HG02943 (cell line): ENCODE results near the gene PLD3.
A peak's percentile ranks its signal among the peaks of the same experiment; 100 is the strongest.

Experiments used
- ATAC-seq: cut with Tn5 transposase; IDR thresholded peaks from one replicate; pipeline ENCODE4 v1.9.1; 2021; ENCODE audit warnings: mild to moderate bottlenecking, low read depth, moderate library complexity; ENCODE audit not compliant: unreplicated experiment

PLD3 gene

DNA sequence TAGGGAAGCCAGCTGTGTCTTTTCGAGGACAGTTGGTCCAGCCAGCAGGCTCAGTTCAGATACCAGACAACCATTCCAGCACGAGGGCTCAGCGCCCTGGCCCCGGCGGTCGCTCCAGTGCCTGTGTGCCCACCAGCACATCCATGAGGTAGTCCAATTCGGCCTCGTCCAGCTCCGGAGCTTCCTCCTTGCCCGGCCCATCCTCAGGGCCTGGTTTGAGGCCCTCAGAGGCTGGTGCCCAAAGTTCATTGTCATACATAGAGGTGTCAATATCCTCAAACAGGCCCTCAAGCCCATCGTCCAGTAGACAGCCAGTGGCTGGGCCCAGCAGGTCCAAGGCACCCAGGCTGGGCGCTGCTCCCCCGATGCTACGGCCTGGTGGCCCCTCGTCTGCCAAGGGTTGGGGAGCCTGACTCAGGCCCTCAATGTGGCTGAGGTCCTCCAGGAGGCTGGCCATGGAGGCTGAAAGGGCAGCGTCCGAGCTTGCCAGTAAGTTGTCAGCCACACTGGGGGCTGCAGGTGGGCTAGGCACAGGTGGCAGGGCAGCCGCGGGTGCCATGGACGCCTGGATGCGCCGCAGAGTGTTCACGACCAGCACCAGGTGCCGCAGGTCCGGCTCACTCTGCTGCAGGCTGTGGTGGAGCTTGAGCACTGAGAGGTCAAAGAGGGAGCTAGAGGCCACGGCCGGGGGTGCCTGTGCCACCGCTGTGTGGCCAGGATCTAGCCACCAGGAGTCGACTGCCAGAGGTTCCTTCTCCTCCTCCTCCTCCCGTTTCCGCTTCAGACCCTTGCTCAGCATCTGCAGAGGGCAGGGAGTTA is 74.5 kb downstream of the PLD3 start:
- ATAC-seq = no peak

- no peak for ATAC-seq
Measured at GRCh38 chr19:40423938-40424337, 75.4 kb downstream of the PLD3 start.

DNA sequence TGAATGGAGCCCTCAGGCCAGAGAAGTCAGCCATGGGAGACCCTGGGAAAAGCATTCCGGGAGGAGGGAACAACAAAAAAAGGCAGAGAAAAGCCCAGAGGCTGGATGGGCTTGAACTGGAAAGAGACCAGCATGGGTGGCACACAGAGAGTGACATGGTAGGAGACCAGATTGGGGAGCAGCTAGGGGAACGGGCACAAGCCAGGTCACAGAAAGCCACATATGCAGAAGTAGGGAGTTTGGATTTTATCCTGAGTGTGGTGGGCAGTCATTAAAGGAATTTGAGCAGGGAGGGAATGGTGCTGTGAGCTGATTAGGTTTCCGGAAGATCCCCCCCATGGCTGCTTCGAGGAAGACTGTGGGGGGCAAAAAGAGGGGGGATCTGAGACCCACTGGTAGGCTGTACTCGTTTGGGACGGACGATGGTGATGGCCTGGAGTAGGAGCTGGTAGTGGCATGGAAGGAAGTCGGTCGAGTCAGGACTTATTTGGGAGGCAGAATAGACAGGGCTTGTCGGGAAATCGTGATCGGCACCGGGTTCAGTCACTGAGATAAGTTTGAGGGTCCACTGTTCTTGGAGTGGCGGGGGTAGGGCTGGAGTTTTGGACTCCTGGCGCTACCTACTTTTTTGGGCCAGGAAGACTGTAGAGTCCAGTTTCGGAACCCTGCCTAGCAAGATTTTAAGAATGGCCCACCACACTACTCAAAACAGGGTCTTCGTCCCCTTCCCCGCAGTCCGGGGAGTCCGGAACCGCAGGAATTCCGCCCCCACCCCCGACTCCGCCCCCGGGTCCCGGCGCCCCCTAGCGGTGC is 76.3 kb downstream of the PLD3 start:
- ATAC-seq = no peak

GRCh38 chr19:40425450-40426287 is 77.2 kb downstream of the PLD3 start, which contains the start of gene SERTAD1:
TSS of gene SERTAD1 (minus strand) at chr19:40425992. CDS start at chr19:40423546, 2,446 bp downstream.
- ATAC-seq = peak; percentile 84
